Adrenal gland (tissue), 12 donors: Measurements from ENCODE around the gene DAPK3. TPM values are rescaled to one million over a fixed set of nuclear protein-coding genes. Genes with fewer than 3 reads are reported as not detected.

Experiments
- DNase-seq, 7 donors: peaks; one replicate each; pipeline ENCODE4 v3.0.0-alpha.2; 2019 to 2020
- H3K27ac ChIP-seq, 5 donors: fragments of 200-600 bp; sonication (generic) in 4 of 5; 1 replicate in 3 of 5; 2 replicates in 2 of 5; pipeline versions ENCODE4 v1.5.1 to v1.8.0; 2016 to 2020; ENCODE audit warnings: mild to moderate bottlenecking in 1 of 5
- H3K27me3 ChIP-seq: fragments of 200-600 bp; 2 replicates; pipeline ENCODE4 v1.8.0; 2021
- H3K36me3 ChIP-seq, 2 donors: fragments of 200-600 bp; replicated peaks in 1 of 2; 1 replicate in 1 of 2; 2 replicates in 1 of 2; pipeline versions ENCODE4 v1.5.1 to v1.8.0; 2018 to 2022
- H3K4me1 ChIP-seq, 2 donors: fragments of 200-600 bp; replicated peaks in 1 of 2; 1 replicate in 1 of 2; 2 replicates in 1 of 2; pipeline versions ENCODE4 v1.5.1 to v1.8.0; 2018 to 2021
- H3K4me3 ChIP-seq, 4 donors: fragments of 200-600 bp; sonication (generic) in 3 of 4; one replicate each; pipeline ENCODE4 v1.5.1; 2016 to 2018
- H3K9me3 ChIP-seq, 3 donors: fragments of 200-600 bp; sonication (generic) in 1 of 3; replicated peaks in 1 of 3; 1 replicate in 2 of 3; 2 replicates in 1 of 3; pipeline versions ENCODE4 v1.5.1 to v1.8.0; 2016 to 2021
- CTCF ChIP-seq, 6 experiments: fragments of 450-650 bp in 4 of 6; fragments of 200-600 bp in 2 of 6; sonication (generic) in 1 of 6; IDR thresholded peaks; 1 replicate in 5 of 6; 2 replicates in 1 of 6; pipeline versions ENCODE4 v1.5.1 to v1.8.0; 2016 to 2021; ENCODE audit warnings: antibody characterized with exemption in 6 of 6, mild to moderate bottlenecking in 2 of 6, moderate library complexity in 1 of 6
- POLR2A ChIP-seq, 2 donors: fragments of 450-650 bp; IDR thresholded peaks; one replicate each; pipeline ENCODE4 v1.6.1; 2017; ENCODE audit warnings: antibody characterized with exemption in 2 of 2, mild to moderate bottlenecking in 2 of 2, moderate library complexity in 1 of 2
- WGBS, 4 donors: extraction: QIAGEN DNeasy Blood & Tissue Kit in 2 of 4; methylation state at CpG; one replicate each; pipeline versions ENCODE4 v1.1.5 to v1.1.7; 2013 to 2017; 5-methylcytosine and 5-hydroxymethylcytosine counted together
- intact Hi-C, 2 donors: fragments of 100-400 bp; cut with DNase I; formaldehyde crosslinking; loops; one replicate each; pipeline versions ENCODE4 v1.14.1 to v1.15.0; 2022 to 2023
- polyA plus RNA-seq, 3 donors: library from polyadenylated mRNA; stranded (reverse); fragments of 200-250 nt in 2 of 3; fragments of 350-450 nt in 1 of 3; fragmentation: Illumina TruSeq in 1 of 3; extraction: RNeasy Lipid Tissue Mini Kit (QIAGEN cat#74804) in 1 of 3; gene quantifications; one replicate each; pipeline ENCODE4 v1.2.3, GENCODE V29; 2013 to 2014
- total RNA-seq, 9 donors: library from RNA; depleted of rRNA in 4 of 9; stranded (reverse); fragments of >200 nt in 4 of 9; fragments of 120-200 nt in 1 of 9; fragmentation: NEBNext Ultra II Directional in 1 of 9; extraction: Animal tissue kit (Norgen Biotek cat#: 25700) in 1 of 9; gene quantifications; one replicate each; pipeline versions ENCODE4 v1.1.0 to v1.2.4, GENCODE V29; 2013 to 2023
- donor health status: healthy with polysubstance abuse.
- donor health status: Bipolar disorder and iron deficiency.
- donor health status: DM: yes; HTN: yes; CAD: no.
- donor health status: DM: no; HTN: no; CAD: no.
- donor health status: DM: no; HTN: no; CAD: no.
- donor health status: DM: yes; HTN: yes; CAD: no.

Gene DAPK3
- total and polyA plus RNA-seq, 12 donors = 17.6 to 83.2 (median 45.3) TPM

DNA sequence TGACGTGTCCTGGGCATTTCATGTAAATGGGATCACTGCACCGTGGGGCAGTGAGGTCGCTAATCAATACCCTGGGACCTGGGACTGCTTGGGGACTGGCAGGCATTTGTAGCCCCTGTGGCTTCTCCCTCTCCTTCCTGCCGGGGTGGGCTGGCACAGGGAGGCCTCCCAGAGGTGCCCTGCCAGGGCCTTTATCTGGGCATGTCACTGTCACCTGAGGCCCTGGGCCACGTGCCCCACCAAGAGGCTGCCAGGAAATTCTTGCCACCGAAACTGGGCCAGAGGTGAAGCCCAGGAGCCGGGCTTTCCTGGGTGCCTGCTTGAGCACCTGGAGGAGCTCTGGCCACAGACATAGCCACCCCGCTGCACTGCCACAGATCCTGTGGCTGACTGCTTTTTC, 39.9 kb downstream of the DAPK3 start:
- intact Hi-C loops = no loop called here
- peaks cover 7% of the 10 kb centered on the region for H3K27me3 ChIP-seq
- 77 to 100% (median 79%) methylated on average over 3 to 8 of the region's 8 CpGs for WGBS, 4 donors
- no peak for DNase-seq
- no peaks in the 10 kb centered on the region for H3K36me3 ChIP-seq
- peaks cover 4 to 8% of the 10 kb centered on the region in 2 donors for H3K4me1 ChIP-seq
- TF ChIP-seq CTCF (IDR thresholded peaks at IDR 0.05) = no peak
- no peak for TF ChIP-seq POLR2A (IDR thresholded peaks at IDR 0.05)
- H3K27ac ChIP-seq = no peak overlapping the region
- no peaks in the 10 kb centered on the region for H3K9me3 ChIP-seq
- H3K4me3 ChIP-seq = no peak overlapping the region

DNA sequence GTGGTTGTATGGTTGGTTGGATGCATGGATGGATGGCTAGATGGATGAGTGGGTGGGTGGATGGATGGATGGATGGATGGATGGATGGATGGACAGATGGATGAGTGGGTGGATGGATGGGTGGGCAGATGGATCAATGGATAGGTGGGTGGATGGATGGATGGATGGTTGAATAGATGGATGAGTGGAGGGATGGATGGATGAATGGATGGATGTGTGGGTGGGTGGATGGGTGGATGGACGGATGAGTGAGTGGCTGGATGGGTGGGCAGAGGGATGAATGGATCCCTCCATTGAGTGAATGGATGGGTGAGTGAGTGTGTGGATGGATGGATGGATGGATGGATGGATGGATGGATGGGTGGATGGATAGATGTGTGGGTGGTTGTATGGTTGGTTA, 47.0 kb downstream of the DAPK3 start:
- H3K4me3 ChIP-seq = no peak overlapping the region
- no peaks in the 10 kb centered on the region for H3K27me3 ChIP-seq
- TF ChIP-seq CTCF (IDR thresholded peaks at IDR 0.05) = no peak
- TF ChIP-seq POLR2A (IDR thresholded peaks at IDR 0.05) = no peak
- WGBS, 4 donors = 75 to 84% (median 77%) methylated on average over 1 of the region's 1 CpG
- H3K9me3 ChIP-seq = no peaks in the 10 kb centered on the region
- no peak for DNase-seq
- H3K36me3 ChIP-seq = no peaks in the 10 kb centered on the region
- no peak overlapping the region for H3K27ac ChIP-seq
- intact Hi-C loops = no loop called here
- no peaks in the 10 kb centered on the region for H3K4me1 ChIP-seq

GRCh38 chr19:3923096-3923758, 47.7 kb downstream of the DAPK3 start:
- no peaks in the 10 kb centered on the region for H3K27me3 ChIP-seq
- no peaks in the 10 kb centered on the region for H3K36me3 ChIP-seq
- no peak overlapping the region for H3K27ac ChIP-seq
- H3K4me3 ChIP-seq = no peak overlapping the region
- TF ChIP-seq POLR2A (IDR thresholded peaks at IDR 0.05) (no peak), CTCF (IDR thresholded peaks at IDR 0.05) (no peak)
- no peaks in the 10 kb centered on the region for H3K4me1 ChIP-seq
- no peaks in the 10 kb centered on the region for H3K9me3 ChIP-seq
- intact Hi-C loops = no loop called here
- DNase-seq = no peak

- 86 to 92% (median 90%) methylated on average over 6 to 8 of the region's 8 CpGs for WGBS, 4 donors
- H3K4me3 ChIP-seq = no peak overlapping the region
- no peak overlapping the region for H3K27ac ChIP-seq
- H3K27me3 ChIP-seq = no peaks in the 10 kb centered on the region
- intact Hi-C loops = no loop called here
- TF ChIP-seq CTCF (IDR thresholded peaks at IDR 0.05) (no peak), POLR2A (IDR thresholded peaks at IDR 0.05) (no peak)
- no peaks in the 10 kb centered on the region for H3K9me3 ChIP-seq
- no peak for DNase-seq
- H3K36me3 ChIP-seq = no peaks in the 10 kb centered on the region
- no peaks in the 10 kb centered on the region for H3K4me1 ChIP-seq
Measured at GRCh38 chr19:3919793-3920192, 51.1 kb downstream of the DAPK3 start.
